H9 (cell line): Measurements from ENCODE around the gene RASGRP4. TPM values are rescaled to one million over a fixed set of nuclear protein-coding genes. Genes with fewer than 3 reads are reported as not detected.

ENCODE experiments used
- DNase-seq: peaks from one replicate; pipeline ENCODE4 v3.0.0-alpha.2; 2017
- H2AFZ ChIP-seq: one replicate; pipeline ENCODE4 v1.6.1; 2013; ENCODE audit warnings: mild to moderate bottlenecking, low read length, control low read depth, moderate library complexity
- H2AK5ac ChIP-seq: 2 replicates; pipeline ENCODE4 v1.6.1; 2013; ENCODE audit warnings: low read length, control low read depth, mixed read lengths; ENCODE audit not compliant: insufficient read length
- H2BK120ac ChIP-seq: one replicate; pipeline ENCODE4 v1.6.1; 2013; ENCODE audit warnings: low read depth, mild to moderate bottlenecking, low read length, control low read depth, inconsistent platforms; ENCODE audit not compliant: poor library complexity, severe bottlenecking
- H2BK12ac ChIP-seq: 2 replicates; pipeline ENCODE4 v1.6.1; 2013; ENCODE audit warnings: low read length, control low read depth, mixed read lengths, low read depth; ENCODE audit not compliant: insufficient read length
- H2BK15ac ChIP-seq: 2 replicates; pipeline ENCODE4 v1.6.1; 2013; ENCODE audit warnings: low read depth, low read length, control low read depth
- H2BK20ac ChIP-seq: one replicate; pipeline ENCODE4 v1.6.1; 2013; ENCODE audit warnings: low read depth, mild to moderate bottlenecking, low read length, control low read depth, inconsistent platforms; ENCODE audit not compliant: poor library complexity, severe bottlenecking
- H2BK5ac ChIP-seq: 2 replicates; pipeline ENCODE4 v1.6.1; 2013; ENCODE audit warnings: low read length, control low read depth, mixed read lengths; ENCODE audit not compliant: insufficient read length
- H3K14ac ChIP-seq: 2 replicates; pipeline ENCODE4 v1.6.1; 2013; ENCODE audit warnings: low read length, control low read depth; ENCODE audit not compliant: insufficient read depth
- H3K18ac ChIP-seq: 2 replicates; pipeline ENCODE4 v1.6.1; 2013; ENCODE audit warnings: low read depth, mild to moderate bottlenecking, mixed read lengths, low read length, control low read depth; ENCODE audit not compliant: insufficient read length
- H3K23ac ChIP-seq: 2 replicates; pipeline ENCODE4 v1.6.1; 2013; ENCODE audit warnings: low read length, control low read depth, mixed read lengths, low read depth; ENCODE audit not compliant: insufficient read length
- H3K23me2 ChIP-seq: 2 replicates; pipeline ENCODE4 v1.6.1; 2013; ENCODE audit warnings: low read depth, mild to moderate bottlenecking, mixed read lengths, low read length, control low read depth; ENCODE audit not compliant: insufficient read length, poor library complexity, severe bottlenecking
- H3K27ac ChIP-seq: 2 replicates; pipeline ENCODE4 v1.5.1; 2013; ENCODE audit warnings: low read length, control low read depth, mixed read lengths, low read depth; ENCODE audit not compliant: insufficient read length
- H3K27me3 ChIP-seq: 2 replicates; pipeline ENCODE4 v1.6.1; 2013; ENCODE audit warnings: low read length, control low read depth, inconsistent platforms; ENCODE audit not compliant: insufficient read depth
- H3K4ac ChIP-seq: 2 replicates; pipeline ENCODE4 v1.6.1; 2013; ENCODE audit warnings: low read depth, mild to moderate bottlenecking, control low read depth, inconsistent platforms, low read length, moderate library complexity
- H3K4me1 ChIP-seq: 2 replicates; pipeline ENCODE4 v1.6.1; 2013; ENCODE audit warnings: low read length, control low read depth, inconsistent platforms; ENCODE audit not compliant: insufficient read depth
- H3K4me2 ChIP-seq: 2 replicates; pipeline ENCODE4 v1.6.1; 2013; ENCODE audit warnings: low read length, control low read depth, mixed read lengths; ENCODE audit not compliant: insufficient read length, insufficient read depth
- H3K56ac ChIP-seq: 2 replicates; pipeline ENCODE4 v1.6.1; 2013; ENCODE audit warnings: low read depth, mild to moderate bottlenecking, mixed read lengths, low read length, control low read depth; ENCODE audit not compliant: insufficient read length
- H3K79me1 ChIP-seq: 2 replicates; pipeline ENCODE4 v1.6.1; 2013; ENCODE audit warnings: low read depth, mild to moderate bottlenecking, moderate library complexity, low read length, control low read depth, inconsistent platforms; ENCODE audit not compliant: insufficient read depth, poor library complexity, severe bottlenecking
- H3K79me2 ChIP-seq: 2 replicates; pipeline ENCODE4 v1.6.1; 2013; ENCODE audit warnings: low read length, control low read depth, inconsistent platforms; ENCODE audit not compliant: insufficient read depth
- H3K9ac ChIP-seq: 2 replicates; pipeline ENCODE4 v1.6.1; 2013; ENCODE audit warnings: low read length, control low read depth, mixed read lengths; ENCODE audit not compliant: insufficient read length; ENCODE audit errors: extremely low read depth
- H3K9me3 ChIP-seq: one replicate; pipeline ENCODE4 v1.6.1; 2013; ENCODE audit warnings: low read depth, low read length, inconsistent platforms; ENCODE audit not compliant: control insufficient read depth
- H3T11ph ChIP-seq: one replicate; pipeline ENCODE4 v1.6.1; 2013; ENCODE audit warnings: mild to moderate bottlenecking, low read length, control low read depth, inconsistent platforms
- H4K20me1 ChIP-seq: one replicate; pipeline ENCODE4 v1.6.1; 2013; ENCODE audit not compliant: control insufficient read depth, insufficient read length, insufficient read depth
- H4K5ac ChIP-seq: 2 replicates; pipeline ENCODE4 v1.6.1; 2013; ENCODE audit warnings: low read depth, mild to moderate bottlenecking, mixed read lengths, low read length, control low read depth; ENCODE audit not compliant: insufficient read length
- H4K8ac ChIP-seq: replicated peaks from 2 replicates; pipeline ENCODE4 v1.6.1; 2013; ENCODE audit warnings: low read length, control low read depth, mixed read lengths, low read depth; ENCODE audit not compliant: insufficient read length
- H4K91ac ChIP-seq: 2 replicates; pipeline ENCODE4 v1.6.1; 2013; ENCODE audit warnings: low read depth, mild to moderate bottlenecking, moderate library complexity, mixed read lengths, low read length, control low read depth; ENCODE audit not compliant: insufficient read length
- H3K27ac Mint-ChIP-seq, 3 experiments: 2 replicates in 2 of 3; 3 replicates in 1 of 3; pipeline ENCODE4 v1.8.0; 2020 to 2021; ENCODE audit warnings: mixed read lengths in 3 of 3, mild to moderate bottlenecking in 1 of 3, moderate library complexity in 1 of 3
- H3K27me3 Mint-ChIP-seq: 2 replicates; pipeline ENCODE4 v1.8.0; 2021; ENCODE audit warnings: low read depth, mild to moderate bottlenecking, moderate library complexity, mixed read lengths
- H3K36me3 Mint-ChIP-seq, 3 experiments: 2 replicates in 2 of 3; 3 replicates in 1 of 3; pipeline ENCODE4 v1.8.0; 2020 to 2021; ENCODE audit warnings: low read depth in 3 of 3, mixed read lengths in 3 of 3; ENCODE audit not compliant: insufficient read depth in 1 of 3
- H3K4me1 Mint-ChIP-seq, 2 experiments: 2 replicates each; pipeline ENCODE4 v1.8.0; 2020; ENCODE audit warnings: mixed read lengths in 2 of 2
- H3K4me3 Mint-ChIP-seq, 2 experiments: 2 replicates in 1 of 2; 3 replicates in 1 of 2; pipeline ENCODE4 v1.8.0; 2020 to 2021; ENCODE audit warnings: mild to moderate bottlenecking in 2 of 2, mixed read lengths in 2 of 2, moderate library complexity in 1 of 2
- H3K9me3 Mint-ChIP-seq, 2 experiments: 2 replicates in 1 of 2; 3 replicates in 1 of 2; pipeline ENCODE4 v1.8.0; 2020; ENCODE audit warnings: mild to moderate bottlenecking in 2 of 2, mixed read lengths in 2 of 2, moderate library complexity in 1 of 2
- CTCF ChIP-seq: fragments of 200-600 bp; sonication (generic); conservative IDR thresholded peaks from 3 replicates; pipeline ENCODE4 v1.8.0; 2021; ENCODE audit warnings: antibody characterized with exemption, mild to moderate bottlenecking
- WGBS: extraction: QIAGEN DNeasy Blood & Tissue Kit; methylation state at CpG from one replicate; pipeline ENCODE4 v1.1.7; 2013; ENCODE audit warnings: missing lambda C conversion rate, low lambda C conversion rate, mixed read lengths; ENCODE audit not compliant: insufficient read length; ENCODE audit errors: extremely low coverage; 5-methylcytosine and 5-hydroxymethylcytosine counted together
- total RNA-seq: library from RNA; stranded (reverse); gene quantifications from 2 replicates; pipeline ENCODE4 v1.2.1, GENCODE V29; 2021

RASGRP4 gene
- total RNA-seq, 1 experiment from 2014 or later, result 0.28 TPM

DNA sequence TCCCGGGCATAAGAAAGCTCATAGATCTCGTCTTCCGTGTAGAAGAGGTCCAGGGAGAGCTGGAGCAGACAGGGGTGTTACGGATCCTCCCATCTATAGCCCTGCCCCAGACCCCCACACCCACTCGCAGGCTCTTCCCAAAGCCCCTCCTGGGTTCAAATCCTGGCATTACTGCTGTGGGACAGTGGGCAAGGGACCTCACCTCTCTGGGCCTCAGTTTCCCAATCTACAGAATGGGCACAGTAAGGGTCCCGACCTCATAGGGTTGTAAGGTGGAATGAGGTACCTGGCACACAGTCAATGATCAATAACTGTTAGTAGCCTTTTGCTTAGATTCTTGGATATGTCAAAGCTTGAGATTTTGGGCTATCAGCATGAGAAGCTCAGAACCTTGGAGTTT lies 12.6 kb downstream of the RASGRP4 start:
- Histone ChIP-seq H2BK120ac (no peak overlapping the region), H3K27ac (no peak overlapping the region), H2BK5ac (no peak overlapping the region), H3K9me3 (no peaks in the 10 kb centered on the region), H4K20me1 (no peaks in the 10 kb centered on the region), H3K56ac (no peak overlapping the region), H3K79me1 (no peaks in the 10 kb centered on the region), H3K23me2 (peaks cover 13% of the 10 kb centered on the region), H3K18ac (no peak overlapping the region), H2BK12ac (no peak overlapping the region), H3K27me3 (no peaks in the 10 kb centered on the region), H4K5ac (no peak overlapping the region), H3K14ac (no peak overlapping the region), H2BK15ac (no peak overlapping the region), H3K9ac (no peak overlapping the region), H3K23ac (no peak overlapping the region), H3K4me1 (no peaks in the 10 kb centered on the region), H2BK20ac (no peak overlapping the region), H2AFZ (no peak overlapping the region), H3K4me2 (no peak overlapping the region), H3T11ph (no peak overlapping the region), H3K4ac (no peak overlapping the region), H3K79me2 (no peaks in the 10 kb centered on the region), H4K91ac (no peak overlapping the region), H2AK5ac (no peak overlapping the region), H4K8ac (no peak overlapping the region)
- WGBS, result no CpG with 5 or more reads among the region's 6 CpGs
- H3K4me3 Mint-ChIP-seq, result no peak overlapping the region
- H3K4me1 Mint-ChIP-seq, result peaks cover 10 to 12% of the 10 kb centered on the region in 2 experiments
- no peak for TF ChIP-seq CTCF
- peaks cover 1 to 3% (median 2%) of the 10 kb centered on the region in 3 experiments; a peak in 4 of 7 replicates for H3K36me3 Mint-ChIP-seq
- H3K27ac Mint-ChIP-seq, result no peak overlapping the region
- H3K27me3 Mint-ChIP-seq, result peaks cover 6% of the 10 kb centered on the region
- H3K9me3 Mint-ChIP-seq, result no peaks in the 10 kb centered on the region
- no peak for DNase-seq
